ENCODE measurements around the gene RGPD3.
"Not testable (repeated sequence)": the region's sequence is repeated elsewhere in the genome, so short reads cannot be mapped to it uniquely, and the experiment has no call there.

The RGPD3 gene

GRCh38 chr2:106468107-106468506 lies at the start of gene RGPD3:
RGPD3 (minus strand) TSS chr2:106468413; CDS start chr2:106468288, 125 bp downstream.
- in situ Hi-C loops (cut with HindIII; ENCODE audit: low sequenced_read_pairs) = not testable (repeated sequence)

DNA sequence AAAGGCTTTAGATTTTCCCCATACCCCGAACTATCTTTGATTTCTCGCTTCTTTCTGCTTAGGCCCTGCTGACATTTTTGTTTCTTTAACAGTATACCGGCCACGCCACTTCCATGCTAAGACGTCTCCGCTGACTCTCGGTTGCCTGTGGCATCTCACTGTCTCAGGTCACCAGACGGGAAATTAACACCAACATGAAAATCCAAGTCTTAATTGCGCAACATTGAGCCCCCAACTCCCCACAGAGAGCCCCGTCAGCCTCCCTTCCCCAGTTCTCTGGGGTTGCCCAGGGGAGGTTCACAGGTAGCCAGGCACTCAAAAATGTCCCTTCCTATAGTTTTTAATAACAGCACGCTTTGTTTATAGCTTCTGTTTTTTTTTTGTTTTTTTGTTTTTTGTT lies 49.1 kb upstream of the RGPD3 start:
- in situ Hi-C loops (cut with HindIII; ENCODE audit: low sequenced_read_pairs) = no loop called here

GRCh38 chr2:106516864-106517263 lies 48.7 kb upstream of the RGPD3 start:
- in situ Hi-C loops (cut with HindIII; ENCODE audit: low sequenced_read_pairs) = no loop called here

- in situ Hi-C loops (cut with HindIII; ENCODE audit: low sequenced_read_pairs) = no loop called here
Observed at GRCh38 chr2:106516436-106516835, 48.2 kb upstream of the RGPD3 start.

GRCh38 chr2:106514827-106515226 lies 46.6 kb upstream of the RGPD3 start:
- in situ Hi-C loops (cut with HindIII; ENCODE audit: low sequenced_read_pairs) = not testable (repeated sequence)

- in situ Hi-C loops (cut with HindIII; ENCODE audit: low sequenced_read_pairs) = not testable (repeated sequence)
Observed at GRCh38 chr2:106513391-106513790, 45.2 kb upstream of the RGPD3 start.

DNA sequence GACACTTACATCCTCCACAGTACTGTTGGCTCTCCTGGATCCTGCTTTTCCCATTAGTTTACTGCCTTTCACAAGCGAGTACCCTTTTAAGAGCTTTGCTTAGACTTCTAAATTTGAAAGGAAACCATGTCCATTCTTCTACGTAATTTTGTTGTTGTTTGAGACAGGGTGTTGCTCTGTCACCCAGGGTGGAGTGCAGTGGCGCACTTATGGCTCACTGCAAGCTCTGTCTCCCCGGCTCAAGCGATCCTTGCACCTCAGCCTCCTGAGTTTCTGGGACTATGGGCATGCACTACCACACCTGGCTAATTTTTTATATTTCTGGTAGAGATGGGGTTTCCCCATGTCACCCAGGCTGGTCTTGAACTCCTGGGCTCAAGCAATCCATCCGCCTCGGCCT lies 43.7 kb upstream of the RGPD3 start:
- in situ Hi-C loops (cut with HindIII; ENCODE audit: low sequenced_read_pairs) = not testable (repeated sequence)

DNA sequence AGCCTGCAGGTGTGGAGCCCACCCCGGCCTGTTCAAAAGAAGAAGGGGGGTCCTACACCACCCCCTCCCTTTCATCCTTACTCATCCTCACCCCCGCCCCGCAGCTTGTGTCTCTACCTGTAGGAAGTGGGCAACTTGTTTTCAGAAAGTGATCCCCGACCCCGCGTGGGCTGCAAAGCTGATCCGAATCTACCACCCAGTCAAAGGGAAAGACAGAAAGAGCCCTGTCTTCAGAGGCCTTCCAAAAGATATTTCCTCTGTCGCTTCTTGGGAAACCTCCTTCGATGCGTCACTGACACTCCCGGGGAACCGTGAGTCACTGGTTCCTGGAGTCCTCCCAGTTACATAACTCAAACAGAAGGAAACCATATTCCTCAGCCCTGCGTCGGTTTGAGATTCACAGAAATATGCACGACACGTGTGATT lies 43.3 kb upstream of the RGPD3 start:
- in situ Hi-C loops (cut with HindIII; ENCODE audit: low sequenced_read_pairs) = not testable (repeated sequence)

GRCh38 chr2:106510791-106511190 lies 42.6 kb upstream of the RGPD3 start:
- in situ Hi-C loops (cut with HindIII; ENCODE audit: low sequenced_read_pairs) = not testable (repeated sequence)

- in situ Hi-C loops (cut with HindIII; ENCODE audit: low sequenced_read_pairs) = not testable (repeated sequence)
Observed at GRCh38 chr2:106509374-106509770, 41.2 kb upstream of the RGPD3 start.

- in situ Hi-C loops (cut with HindIII; ENCODE audit: low sequenced_read_pairs) = not testable (repeated sequence)
Observed at GRCh38 chr2:106508660-106509373, 40.6 kb upstream of the RGPD3 start.

- in situ Hi-C loops (cut with HindIII; ENCODE audit: low sequenced_read_pairs) = not testable (repeated sequence)
Observed at GRCh38 chr2:106506002-106506687, 37.9 kb upstream of the RGPD3 start.

GRCh38 chr2:106504787-106505186 lies 36.6 kb upstream of the RGPD3 start:
- in situ Hi-C loops (cut with HindIII; ENCODE audit: low sequenced_read_pairs) = not testable (repeated sequence)

DNA sequence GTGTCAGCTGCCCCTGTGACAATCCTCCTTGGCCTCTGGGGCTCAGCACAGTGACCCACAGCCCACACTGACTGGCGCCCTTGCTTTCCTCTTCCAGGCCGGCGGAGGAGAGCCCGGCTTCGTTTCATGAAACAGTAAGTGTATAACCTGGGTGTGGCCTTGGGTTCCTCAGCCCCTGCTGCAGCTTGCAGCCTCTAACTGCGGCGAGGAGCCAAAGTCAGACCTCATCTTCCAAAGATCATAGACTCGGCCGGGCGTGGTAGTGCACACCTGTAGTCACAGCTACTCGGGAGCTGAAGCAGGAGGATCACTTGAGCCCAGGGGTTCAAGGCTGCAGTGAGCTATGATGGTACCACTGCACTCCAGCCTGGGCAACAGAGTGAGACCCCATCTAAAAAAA lies 36.0 kb upstream of the RGPD3 start:
- in situ Hi-C loops (cut with HindIII; ENCODE audit: low sequenced_read_pairs) = not testable (repeated sequence)

- in situ Hi-C loops (cut with HindIII; ENCODE audit: low sequenced_read_pairs) = not testable (repeated sequence)
Observed at GRCh38 chr2:106502351-106502750, 34.1 kb upstream of the RGPD3 start.

GRCh38 chr2:106500350-106500749 lies 32.1 kb upstream of the RGPD3 start:
- in situ Hi-C loops (cut with HindIII; ENCODE audit: low sequenced_read_pairs) = not testable (repeated sequence)

GRCh38 chr2:106498549-106498948 lies 30.3 kb upstream of the RGPD3 start:
- in situ Hi-C loops (cut with HindIII; ENCODE audit: low sequenced_read_pairs) = not testable (repeated sequence)

- in situ Hi-C loops (cut with HindIII; ENCODE audit: low sequenced_read_pairs) = not testable (repeated sequence)
Observed at GRCh38 chr2:106492913-106493312, 24.7 kb upstream of the RGPD3 start.

DNA sequence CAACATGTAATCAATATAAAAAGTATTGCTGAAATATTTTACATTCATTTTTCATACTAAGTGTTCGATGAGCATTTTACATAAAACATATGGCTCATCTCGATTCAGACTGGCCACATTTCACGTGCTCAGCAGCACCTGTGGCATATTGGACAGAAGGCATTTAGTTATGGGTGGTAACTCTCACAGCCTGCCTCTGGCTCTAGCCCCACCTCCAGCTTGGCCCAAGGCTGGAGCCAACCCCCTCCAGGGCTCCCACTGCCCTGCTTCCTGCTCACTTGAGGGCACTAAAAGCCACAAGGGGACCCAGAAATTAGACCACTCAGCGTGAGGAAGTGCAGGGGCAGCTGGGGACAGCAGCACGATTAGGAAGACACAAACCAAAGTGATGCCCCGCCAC lies 24.2 kb upstream of the RGPD3 start:
- in situ Hi-C loops (cut with HindIII; ENCODE audit: low sequenced_read_pairs) = not testable (repeated sequence)

GRCh38 chr2:106489701-106490100 lies 21.5 kb upstream of the RGPD3 start:
- in situ Hi-C loops (cut with HindIII; ENCODE audit: low sequenced_read_pairs) = not testable (repeated sequence)

DNA sequence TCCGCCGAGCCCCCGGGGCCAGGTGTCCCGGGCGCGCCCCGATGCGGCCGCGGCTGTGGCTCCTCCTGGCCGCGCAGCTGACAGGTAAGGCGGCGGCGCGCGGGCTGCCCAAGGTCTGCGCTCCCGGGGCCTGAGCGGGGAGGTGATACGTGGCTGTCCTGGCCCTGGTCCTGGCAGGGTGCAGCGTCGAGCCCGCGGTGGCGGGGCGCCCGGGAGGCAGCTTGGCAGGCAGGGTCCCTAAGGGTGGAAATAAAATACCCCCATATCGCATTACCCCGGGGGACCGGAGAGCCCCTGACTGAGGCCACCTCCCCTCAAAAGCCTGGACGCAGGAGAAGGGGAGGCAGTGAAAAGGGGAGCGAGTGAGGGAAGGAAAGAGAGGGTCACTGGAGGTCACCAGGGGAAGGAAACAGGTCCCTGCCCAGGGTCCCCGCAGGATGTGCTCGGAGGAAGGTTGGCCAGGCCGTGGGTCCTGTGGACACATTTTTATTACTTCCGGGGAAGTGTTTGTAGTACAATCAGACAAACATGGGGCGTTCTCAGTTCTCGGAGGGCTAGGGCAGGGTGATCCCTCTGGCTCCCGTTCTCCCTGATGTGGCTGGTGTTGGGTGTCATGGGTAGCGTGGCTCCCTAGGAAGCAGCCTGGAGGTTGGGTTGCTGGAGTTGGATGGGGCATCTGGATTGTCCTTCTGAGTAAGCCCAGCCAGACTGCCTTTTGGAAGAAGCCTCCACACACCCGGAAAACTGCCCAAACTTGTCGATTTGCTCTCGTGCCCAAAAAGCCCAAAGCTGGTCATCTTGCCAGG lies 19.4 kb upstream of the RGPD3 start:
- in situ Hi-C loops (cut with HindIII; ENCODE audit: low sequenced_read_pairs) = not testable (repeated sequence)

Data from endothelial cell of hepatic sinusoid (primary cell).